HG02610 (cell line): ENCODE measurements around the gene HLA-C.
"Not testable (repeated sequence)": the region's sequence is repeated elsewhere in the genome, so short reads cannot be mapped to it uniquely, and the experiment has no call there.

ENCODE experiments used
- ATAC-seq: cut with Tn5 transposase; IDR thresholded peaks from one replicate; pipeline ENCODE4 v1.9.1; 2021; ENCODE audit warnings: mild to moderate bottlenecking, moderate library complexity; ENCODE audit not compliant: unreplicated experiment

HLA-C gene

DNA sequence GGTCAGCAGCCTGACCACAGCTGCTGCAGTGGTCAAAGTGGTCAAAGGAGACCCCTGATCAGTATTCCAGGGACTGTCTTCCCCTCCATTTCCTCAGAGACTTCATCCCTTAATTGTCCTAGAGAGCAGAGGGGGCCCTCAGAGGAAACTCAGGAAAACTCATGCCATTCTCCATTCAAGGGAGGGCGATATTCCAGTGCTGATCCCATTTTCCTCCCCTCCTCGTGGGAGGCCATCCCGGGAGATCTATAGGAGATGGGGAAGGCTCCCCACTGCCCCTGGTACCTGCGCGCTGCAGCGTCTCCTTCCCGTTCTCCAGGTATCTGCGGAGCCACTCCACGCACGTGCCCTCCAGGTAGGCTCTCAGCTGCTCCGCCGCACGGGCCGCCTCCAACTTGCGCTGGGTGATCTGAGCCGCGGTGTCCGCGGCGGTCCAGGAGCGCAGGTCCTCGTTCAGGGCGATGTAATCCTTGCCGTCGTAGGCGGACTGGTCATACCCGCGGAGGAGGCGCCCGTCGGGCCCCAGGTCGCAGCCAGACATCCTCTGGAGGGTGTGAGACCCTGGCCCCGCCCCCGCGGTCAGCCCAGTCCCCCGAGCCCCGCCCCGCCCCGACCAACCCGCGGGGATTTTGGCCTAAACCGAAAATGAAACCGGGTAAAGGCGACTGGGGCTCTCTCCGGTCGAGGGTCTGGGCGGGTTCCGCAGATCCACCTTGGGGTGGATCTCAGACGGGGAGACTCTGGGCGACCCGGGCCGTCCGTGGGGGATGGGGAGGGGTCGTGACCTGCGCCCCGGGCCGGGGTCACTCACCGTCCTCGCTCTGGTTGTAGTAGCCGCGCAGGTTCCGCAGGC is 878 bp downstream of the HLA-C start:
- ATAC-seq = peak; percentile 37

DNA sequence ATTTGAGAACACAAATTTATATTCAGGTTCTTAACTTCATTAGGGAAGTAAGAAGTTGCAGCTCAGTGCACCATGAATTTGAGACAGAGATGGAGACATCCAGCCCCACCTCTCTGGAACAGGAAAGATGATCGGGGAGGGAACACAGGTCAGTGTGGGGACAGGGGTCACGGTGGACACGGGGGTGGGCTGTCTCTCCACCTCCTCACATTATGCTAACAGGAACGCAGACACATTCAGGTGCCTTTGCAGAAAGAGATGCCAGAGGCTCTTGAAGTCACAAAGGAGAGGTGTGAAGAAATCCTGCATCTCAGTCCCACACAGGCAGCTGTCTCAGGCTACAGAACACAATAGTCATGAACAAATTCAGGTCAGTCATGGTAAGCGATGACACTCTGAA is 3.1 kb downstream of the HLA-C start:
- no peak for ATAC-seq

DNA sequence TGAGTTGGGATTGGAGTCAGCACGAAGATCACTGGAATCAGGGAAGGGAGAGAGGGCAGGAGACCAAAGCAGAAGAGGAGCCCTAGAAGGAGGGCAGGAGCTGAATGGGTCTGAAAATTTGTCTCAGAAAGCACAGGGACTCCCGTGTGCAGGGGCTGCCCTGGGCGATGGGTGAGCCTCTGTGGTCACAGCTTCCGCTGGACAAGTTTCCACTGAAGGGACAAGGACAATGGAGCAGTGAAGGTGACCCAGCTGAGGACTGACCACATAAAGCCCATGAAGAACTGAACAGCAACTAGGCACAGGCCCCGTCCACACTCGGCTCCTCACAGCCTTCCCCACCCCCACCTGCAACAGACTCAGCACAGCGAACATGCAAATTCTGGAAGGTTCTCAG is 3.5 kb downstream of the HLA-C start:
- ATAC-seq = no peak

DNA sequence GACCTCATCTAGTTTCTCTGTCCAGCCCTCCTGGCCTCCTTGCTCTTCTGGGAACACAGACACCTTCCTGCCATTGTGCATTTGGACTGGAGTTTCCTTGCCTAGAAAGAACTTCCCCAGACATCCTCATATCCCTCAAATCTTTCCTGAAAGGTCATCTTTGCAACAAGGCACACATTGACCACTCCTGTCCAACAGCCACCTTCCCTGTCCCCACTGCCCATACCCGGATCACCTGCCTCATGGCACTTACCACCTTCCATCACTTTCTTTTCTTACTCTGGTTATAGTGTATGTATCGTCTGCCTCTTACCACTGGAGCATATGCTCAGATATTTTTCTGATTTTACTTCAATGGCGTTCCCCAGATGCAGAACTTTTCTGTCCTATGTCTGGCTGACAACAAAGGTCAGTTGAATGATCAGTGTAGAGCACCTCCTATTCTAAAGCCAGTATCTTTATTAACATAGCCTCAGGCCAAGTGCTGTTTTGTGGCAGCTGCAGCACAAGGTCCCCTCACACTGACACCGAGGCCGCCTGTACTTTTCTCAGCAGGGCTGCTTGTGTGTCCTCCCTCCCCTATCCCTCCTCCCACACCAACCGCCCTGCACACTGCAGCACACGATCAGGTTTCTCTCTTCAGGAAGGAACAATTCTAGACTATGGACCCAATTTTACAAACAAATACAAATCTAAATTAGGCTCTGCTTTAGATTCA is 4.1 kb downstream of the HLA-C start:
- no peak for ATAC-seq

DNA sequence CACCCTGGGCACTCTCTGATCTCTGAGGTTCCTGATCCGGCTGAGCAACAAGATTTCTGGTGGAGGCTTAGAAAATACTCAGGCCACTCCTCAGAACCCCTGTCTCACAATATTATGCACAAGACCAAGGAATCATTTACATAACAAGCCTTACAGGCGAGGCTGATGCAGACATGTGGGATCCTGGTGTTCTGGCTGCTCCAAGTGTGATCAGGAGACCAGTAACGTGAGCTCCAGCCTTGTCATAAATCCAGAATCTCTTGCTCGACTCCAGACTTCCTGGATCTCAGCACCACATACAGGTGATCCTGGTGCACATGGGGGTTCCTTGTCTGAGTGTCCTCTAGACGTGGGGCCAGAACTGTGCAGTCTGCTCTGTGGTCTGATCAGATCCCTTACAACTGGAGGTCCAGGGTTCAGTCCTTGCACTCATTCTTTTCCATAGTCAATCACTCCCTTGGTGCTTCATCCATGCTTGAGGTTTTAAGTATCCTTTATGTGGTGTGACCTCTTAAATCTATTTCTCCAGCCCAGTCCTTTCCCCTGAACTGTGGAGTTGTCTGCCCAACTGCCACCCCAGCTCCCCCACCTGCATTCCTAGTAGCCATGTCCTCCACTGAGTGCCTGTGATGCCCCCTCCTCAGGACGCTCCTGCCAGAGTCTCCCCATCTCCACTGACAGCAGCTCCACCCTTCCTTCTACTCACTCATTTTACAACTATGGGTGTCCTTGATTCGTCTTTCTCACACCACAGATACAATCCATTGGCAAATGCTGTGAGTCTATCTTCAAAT is 5.1 kb downstream of the HLA-C start:
- no peak for ATAC-seq

DNA sequence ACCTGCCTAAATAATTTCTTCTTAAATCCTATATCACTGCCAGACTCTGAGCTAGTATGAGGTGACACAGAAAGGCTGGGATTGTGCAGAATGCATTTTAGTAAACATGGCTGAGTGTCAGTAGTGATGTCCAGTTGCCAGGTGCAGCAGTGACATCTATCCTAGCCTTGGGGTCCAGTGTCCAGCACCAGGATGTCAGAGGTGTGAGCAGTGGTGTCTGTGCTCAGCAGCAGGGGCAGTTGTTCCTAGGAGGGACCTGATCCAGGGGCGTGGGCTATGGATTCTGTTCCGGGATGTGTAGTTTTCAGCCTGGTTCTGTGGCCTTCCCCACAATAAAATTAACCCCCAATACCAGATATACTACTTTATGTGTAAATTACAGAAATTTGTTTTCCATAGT is 6.0 kb downstream of the HLA-C start:
- no peak for ATAC-seq

DNA sequence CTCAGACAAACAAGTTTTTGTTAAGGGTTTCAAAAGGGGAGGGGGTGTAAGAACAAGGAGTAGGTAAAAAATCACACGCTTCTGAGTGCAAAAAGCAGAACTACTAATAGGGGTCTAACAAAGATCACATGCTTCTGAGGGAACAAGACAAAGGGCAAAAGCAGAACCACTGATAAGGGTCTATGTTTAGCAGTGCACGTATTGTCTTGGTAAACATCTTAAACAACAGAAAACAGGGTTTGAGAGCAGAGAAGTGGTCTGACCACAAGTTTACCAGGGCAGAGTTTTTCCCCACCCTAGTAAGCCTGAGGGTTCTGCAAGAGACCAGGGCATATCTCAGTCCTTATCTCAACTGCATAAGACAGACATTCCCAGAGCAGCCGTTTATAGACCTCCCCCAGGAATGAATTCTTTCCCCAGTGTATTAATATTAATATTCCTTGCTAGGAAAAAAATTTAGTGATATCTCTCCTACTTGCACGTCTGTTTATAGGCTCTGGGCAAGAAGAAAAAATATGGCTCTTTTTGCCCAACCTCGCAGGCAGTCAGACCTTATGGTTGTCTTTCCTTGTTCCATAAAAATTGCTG is 8.5 kb downstream of the HLA-C start:
- not testable (repeated sequence) for ATAC-seq

DNA sequence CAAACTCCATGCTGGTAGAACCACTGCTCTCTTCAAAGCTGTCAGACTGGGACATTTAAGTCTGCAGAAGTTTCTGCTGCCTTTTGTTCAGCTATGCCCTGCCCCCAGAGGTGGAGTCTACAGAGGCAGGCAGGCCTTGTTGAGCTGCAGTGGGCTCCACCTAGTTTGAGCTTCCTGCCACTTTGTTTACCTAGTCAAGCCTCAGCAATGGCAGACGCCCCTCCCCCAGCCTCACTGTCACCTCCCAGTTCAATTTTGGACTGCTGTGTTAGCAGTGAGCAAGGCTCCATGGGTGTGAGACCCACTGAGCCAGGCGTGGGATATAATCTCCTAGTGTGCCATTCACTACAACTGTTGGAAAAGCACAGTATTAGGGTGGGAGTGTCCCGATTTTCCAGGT is 11.9 kb downstream of the HLA-C start:
- not testable (repeated sequence) for ATAC-seq

DNA sequence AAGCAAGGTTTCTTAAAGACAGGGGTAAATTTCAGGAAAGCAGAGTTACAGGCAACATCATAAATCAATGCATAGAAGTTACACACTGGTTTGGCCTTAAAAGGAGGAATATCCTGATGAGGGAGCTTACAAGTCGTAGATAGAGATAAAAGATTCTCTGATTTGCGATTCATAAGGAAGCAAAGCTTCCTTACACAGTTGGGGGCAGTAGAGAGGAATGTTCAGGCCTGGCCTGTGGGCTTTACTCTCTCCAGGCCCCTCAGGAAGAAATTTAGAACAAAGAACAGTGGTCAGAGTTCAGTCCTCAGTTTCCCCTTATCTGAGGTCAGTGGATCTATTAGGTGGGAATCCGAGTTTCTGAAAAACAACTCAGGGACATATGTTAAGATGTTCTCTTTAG is 19.3 kb downstream of the HLA-C start:
- no peak for ATAC-seq

DNA sequence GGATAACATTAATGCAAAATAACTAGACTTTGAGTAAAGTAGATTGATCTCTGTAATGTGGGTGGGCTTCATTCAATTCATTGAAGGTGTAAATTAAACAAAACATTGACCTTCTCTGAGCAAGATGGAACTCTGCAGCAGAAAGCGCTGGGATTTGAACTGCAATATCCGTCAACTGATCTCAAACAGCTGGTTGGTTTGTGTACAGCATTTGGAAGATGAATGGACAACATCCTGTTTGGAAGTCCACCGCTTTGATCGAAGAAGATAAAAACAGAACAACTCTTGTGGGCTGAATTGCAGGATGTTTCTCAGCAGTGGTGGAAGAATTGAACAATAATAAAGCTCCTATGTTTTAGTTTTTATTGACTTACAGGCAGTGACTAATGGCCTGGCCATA is 20.6 kb downstream of the HLA-C start:
- ATAC-seq = no peak

DNA sequence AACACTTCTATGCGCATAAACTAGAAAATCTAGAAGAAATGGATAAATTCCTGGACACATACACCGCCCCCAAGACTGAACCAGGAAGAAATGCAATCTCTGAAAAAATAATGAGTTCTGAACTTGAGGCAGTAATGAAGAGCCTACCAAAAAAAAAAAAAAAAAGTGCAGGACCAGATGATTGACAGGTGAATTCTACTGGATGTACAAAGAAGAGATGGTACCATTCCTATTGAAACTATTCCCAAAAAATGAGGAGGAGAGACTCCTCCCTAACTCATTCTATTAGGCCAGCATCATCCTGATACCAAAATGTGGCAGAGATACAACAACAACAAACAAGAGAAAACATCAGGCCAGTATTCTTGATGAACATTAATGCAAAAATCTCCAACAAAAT is 22.7 kb downstream of the HLA-C start:
- ATAC-seq = no peak

DNA sequence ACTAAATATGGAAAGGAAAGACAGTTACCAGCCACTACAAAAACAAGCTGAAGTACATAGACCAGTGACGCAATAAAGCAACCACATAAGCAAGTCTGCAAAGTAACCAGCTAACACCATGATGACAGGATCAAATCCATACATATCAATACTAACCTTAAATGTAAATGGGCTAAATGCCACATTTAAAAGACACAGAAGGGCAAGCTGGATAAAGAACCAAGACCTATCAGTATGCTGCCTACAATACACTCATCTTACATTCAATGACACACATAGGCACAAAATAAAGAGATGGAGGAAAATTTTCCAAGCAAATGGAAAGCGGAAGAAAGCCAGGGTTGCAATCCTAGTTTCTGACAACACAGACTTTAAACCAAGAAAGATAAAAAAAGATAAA is 24.1 kb downstream of the HLA-C start:
- ATAC-seq = no peak

DNA sequence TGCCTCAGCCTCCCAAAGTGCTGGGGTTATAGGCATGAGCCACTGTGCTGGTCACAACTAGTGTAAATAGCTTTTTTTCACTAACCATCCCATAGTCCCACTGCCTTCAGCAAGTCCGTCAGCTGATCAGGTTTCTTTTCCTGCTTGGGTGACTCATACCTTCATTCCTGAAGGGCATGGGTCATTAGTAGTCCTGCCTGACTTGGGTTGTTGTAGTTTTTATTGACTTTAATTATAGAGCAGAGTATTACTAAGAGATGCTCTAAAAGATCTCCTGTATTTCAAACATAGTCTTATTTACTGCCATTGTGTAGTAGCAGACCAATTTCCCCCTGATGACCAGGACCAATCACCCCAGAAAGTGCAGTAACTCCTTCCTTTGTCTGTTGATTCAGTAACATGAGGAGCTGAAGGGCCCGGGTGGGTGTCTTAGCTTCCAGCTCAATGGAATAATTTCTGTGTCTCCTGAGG is 25.8 kb downstream of the HLA-C start:
- no peak for ATAC-seq

DNA sequence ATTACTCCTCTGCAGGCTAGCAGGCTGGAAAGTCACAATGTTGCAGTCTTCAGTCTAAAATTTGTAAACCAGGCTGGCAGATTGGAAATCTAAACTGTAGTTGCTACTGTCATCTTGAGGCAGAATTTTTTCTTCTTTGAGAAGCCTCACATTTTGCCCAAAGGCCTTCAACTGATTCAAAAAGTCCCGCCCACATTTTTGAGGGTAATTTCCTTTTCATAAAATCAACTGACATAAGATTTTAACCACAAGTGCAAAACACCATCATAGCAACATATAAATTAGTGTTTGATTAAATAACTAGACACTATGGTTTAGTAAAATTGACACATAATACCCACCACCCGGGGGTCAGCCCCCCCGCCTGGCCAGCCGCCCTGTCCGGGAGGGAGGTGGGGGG is 28.4 kb downstream of the HLA-C start:
- ATAC-seq = no peak

DNA sequence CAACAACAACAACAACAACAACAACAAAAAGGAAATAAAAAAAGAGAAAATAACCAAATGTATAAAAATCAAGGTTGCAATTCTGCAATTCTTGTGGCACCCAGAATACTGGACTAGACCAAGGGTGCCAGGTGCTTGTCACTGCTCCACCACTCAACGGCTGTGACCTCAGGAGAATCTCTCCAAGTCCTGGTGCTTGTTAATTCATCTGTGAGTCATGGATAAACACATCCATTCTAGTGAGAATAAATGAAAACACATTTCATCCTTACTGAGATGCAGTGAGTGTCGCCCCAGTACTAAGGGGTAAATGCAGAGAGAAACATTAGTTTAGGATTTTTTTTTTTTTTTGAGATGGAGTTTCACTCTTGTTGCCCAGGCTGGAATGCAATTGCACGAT is 32.0 kb downstream of the HLA-C start:
- no peak for ATAC-seq

DNA sequence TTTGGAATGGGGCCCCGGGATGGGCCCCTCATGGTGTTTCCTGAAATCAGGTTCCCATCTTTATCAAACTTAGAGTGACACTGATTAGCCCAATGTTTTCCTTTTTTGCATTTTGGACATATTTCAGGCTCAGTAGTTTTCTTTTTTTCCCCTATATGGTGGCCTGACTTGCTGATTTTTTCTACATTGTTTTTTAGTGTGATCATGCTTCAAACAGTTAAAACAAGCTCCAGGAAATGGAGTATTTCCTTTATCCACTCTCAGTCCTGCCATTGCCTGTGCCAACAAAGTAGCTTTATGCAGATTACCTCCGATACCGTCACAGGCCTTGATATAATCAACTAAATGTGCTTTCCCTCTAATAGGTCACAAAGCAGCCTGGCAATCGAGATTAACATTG is 37.8 kb downstream of the HLA-C start:
- not testable (repeated sequence) for ATAC-seq

DNA sequence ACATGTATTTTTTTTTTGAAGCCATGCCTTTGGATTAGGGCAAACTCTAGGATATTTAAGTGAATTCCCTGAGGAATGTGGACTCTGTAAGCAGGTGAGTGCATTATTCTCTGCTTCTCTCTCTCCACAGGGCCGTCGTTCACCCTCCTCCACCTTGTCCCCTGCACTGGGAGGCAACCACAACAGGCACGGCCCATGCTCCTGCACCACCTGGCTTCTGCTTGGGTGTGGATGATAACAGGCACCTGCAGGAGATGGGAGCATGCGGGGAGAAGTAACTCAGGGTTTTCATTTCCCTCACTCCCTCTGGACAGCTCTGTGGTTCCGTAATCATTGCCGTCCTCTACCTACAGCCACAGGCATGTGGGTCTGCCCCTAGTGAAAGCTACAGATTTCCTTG is 43.4 kb downstream of the HLA-C start:
- no peak for ATAC-seq

DNA sequence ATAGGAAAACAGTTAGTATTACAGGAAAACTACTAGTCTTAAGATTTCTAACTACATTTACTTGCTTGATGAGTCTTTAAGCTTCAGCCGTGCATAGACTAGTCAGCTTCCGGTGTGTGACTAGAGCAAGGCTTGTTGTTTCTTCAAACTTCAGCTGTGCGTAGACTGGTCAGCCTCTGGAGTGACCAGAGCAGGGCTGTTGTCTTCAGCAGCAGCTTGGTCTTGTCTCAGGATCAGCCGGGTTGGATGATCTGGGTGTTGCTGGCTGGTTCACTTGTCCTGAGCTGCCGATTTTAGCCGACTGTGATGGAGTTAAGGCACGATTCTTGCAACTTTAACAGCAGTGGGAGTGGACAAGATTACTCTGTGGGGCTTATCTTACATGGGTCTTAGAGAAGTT is 44.7 kb downstream of the HLA-C start:
- ATAC-seq = no peak

DNA sequence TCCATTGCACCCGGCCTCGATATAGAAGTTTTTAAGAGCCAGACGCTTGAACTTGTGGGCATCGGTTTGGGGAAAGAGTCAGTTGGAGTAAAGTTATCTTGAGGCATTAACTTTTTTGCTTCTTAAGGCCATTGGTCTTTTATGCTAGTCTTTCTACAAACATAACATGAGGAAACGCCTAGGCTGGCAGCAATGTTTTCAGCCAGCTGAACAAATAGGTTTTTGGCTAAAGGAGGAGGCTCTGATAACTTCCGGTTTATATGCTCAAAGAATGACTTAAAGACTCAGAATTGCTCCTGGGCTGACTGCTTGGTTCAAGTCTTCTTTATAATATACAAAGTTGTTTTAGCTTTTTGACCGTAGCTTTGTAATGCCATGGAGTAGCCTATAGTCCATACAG is 46.2 kb downstream of the HLA-C start:
- no peak for ATAC-seq

DNA sequence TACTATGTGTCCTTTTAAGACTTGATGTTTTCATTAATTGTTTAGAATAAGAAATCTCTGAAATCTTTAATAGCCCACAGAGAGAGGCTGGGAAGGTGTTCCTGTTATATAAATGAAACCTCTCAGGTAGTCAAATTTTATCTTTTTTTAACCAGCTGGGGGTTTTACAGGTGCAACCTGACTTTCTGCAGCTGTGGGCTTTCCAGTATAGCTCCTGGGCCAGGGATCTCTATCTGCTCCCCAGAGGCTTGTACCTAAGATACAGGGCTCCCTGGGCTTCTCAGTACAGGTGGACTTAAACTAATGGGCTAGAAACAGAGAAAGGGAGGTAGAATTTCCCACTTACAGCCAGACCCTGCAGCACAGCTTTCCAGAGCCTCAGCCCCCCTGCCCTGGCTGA is 49.4 kb downstream of the HLA-C start:
- ATAC-seq = no peak
